ENCODE results near the gene TNNT2. TPM values are rescaled to one million over a fixed set of nuclear protein-coding genes. Genes with fewer than 3 reads are reported as not detected.

Gene TNNT2
- total RNA-seq, 1 donor from 2014 or later = 6.1 TPM

DNA sequence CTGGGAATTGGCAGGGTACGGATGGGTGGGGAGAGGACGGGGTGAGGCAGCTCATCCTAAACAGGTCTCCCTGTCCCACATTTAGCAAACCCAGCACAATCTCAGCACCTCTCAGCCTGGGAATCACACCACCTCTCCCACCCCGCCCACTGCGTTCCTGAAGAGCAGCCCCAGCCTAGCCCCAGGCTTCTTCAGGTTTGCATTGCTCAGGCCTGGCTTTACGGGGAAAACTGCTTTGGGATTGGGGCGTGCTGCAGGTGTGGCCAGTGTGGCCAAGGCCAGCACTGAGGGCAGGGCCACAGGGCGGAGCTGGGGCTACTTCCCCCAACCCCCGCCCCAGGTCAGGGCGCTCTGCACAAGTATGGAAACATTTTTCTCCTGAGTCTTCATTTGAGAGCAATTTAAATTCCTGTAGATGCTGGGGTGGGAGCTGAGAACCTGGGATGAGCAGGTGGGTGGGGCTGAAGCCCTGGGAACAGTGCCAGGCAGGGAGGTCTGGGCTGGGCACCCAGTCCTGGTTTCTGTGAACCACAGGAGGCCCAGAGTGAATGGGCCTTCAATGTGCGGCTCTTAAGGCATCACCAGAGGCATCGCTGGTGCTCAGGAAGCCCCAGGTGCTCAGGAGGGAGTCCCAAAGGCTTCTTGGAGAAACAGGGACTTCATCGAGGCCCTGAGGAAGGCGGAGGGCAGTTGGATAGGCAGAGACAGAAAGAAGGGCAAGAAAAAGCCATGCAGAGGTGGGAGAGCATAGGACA, 24.1 kb downstream of the TNNT2 start:
- no peak overlapping the region for H3K4me3 Mint-ChIP-seq (ENCODE audit: unreplicated experiment)
- H3K9me3 ChIP-seq (ENCODE audit: insufficient read depth, low read depth, low read length) = no peaks in the 10 kb centered on the region
- FAIRE-seq (no peak), DNase-seq (ENCODE audit: low read depth) (no peak)
- H3K4me1 Mint-ChIP-seq (ENCODE audit: low read depth, unreplicated experiment) = peaks cover 2% of the 10 kb centered on the region
- no peaks in the 10 kb centered on the region for H3K4me1 ChIP-seq (ENCODE audit: insufficient read depth, low read length)
- H3K4me2 ChIP-seq (ENCODE audit: low read length) = no peak overlapping the region
- H3K4me3 ChIP-seq (ENCODE audit: insufficient read depth, low read depth, low read length) = no peak overlapping the region
- H3K27me3 Mint-ChIP-seq (ENCODE audit: low read depth, unreplicated experiment) = peaks cover 54% of the 10 kb centered on the region
- H4K20me1 ChIP-seq (ENCODE audit: insufficient read depth, low read length) = no peaks in the 10 kb centered on the region
- H3K79me2 ChIP-seq (ENCODE audit: insufficient read depth, low read length) = no peaks in the 10 kb centered on the region
- H3K27me3 ChIP-seq (ENCODE audit: insufficient read depth, low read length) = peaks cover 18% of the 10 kb centered on the region
- peaks cover 4% of the 10 kb centered on the region for H3K36me3 Mint-ChIP-seq (ENCODE audit: low read depth, unreplicated experiment)
- H3K36me3 ChIP-seq (ENCODE audit: insufficient read depth, low read length) = no peaks in the 10 kb centered on the region
- H3K9me3 Mint-ChIP-seq (ENCODE audit: unreplicated experiment) = no peaks in the 10 kb centered on the region
- no peak for TF ChIP-seq EZH2 (IDR thresholded peaks at IDR 0.05; ENCODE audit: insufficient read depth, low read length)
- TF ChIP-seq, protein P1, sequence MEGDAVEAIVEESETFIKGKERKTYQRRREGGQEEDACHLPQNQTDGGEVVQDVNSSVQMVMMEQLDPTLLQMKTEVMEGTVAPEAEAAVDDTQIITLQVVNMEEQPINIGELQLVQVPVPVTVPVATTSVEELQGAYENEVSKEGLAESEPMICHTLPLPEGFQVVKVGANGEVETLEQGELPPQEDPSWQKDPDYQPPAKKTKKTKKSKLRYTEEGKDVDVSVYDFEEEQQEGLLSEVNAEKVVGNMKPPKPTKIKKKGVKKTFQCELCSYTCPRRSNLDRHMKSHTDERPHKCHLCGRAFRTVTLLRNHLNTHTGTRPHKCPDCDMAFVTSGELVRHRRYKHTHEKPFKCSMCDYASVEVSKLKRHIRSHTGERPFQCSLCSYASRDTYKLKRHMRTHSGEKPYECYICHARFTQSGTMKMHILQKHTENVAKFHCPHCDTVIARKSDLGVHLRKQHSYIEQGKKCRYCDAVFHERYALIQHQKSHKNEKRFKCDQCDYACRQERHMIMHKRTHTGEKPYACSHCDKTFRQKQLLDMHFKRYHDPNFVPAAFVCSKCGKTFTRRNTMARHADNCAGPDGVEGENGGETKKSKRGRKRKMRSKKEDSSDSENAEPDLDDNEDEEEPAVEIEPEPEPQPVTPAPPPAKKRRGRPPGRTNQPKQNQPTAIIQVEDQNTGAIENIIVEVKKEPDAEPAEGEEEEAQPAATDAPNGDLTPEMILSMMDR (IDR thresholded peaks at IDR 0.05; ENCODE audit: insufficient read depth, low read depth, low read length) = no peak
- no peak overlapping the region for H3K27ac Mint-ChIP-seq (ENCODE audit: unreplicated experiment)
- no peak overlapping the region for H3K9ac ChIP-seq (ENCODE audit: low read length)
- no peak overlapping the region for H2AFZ ChIP-seq (ENCODE audit: low read depth, low read length)
- H3K27ac ChIP-seq (ENCODE audit: low read depth, low read length) = no peak overlapping the region

DNA sequence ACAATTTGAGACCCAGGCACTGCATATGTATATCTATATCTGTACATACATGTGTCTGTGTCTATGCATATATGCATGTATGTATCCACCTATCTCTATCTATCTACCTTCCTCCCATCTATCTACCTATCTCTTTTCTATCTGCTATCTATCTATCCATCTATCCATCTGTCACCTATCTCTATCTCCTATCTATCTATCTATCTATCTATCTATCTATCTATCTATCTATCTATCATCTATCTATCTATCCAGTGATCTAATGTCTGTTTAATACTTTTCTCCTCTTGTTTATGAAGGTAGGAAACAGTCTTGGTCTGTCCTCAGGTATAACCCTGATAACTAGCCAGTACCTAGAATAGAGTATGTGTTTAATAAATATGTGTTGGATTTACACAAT, 25.9 kb downstream of the TNNT2 start:
- no peaks in the 10 kb centered on the region for H4K20me1 ChIP-seq (ENCODE audit: insufficient read depth, low read length)
- peaks cover 57% of the 10 kb centered on the region for H3K27me3 Mint-ChIP-seq (ENCODE audit: low read depth, unreplicated experiment)
- peaks cover 4% of the 10 kb centered on the region for H3K36me3 Mint-ChIP-seq (ENCODE audit: low read depth, unreplicated experiment)
- H3K36me3 ChIP-seq (ENCODE audit: insufficient read depth, low read length) = no peaks in the 10 kb centered on the region
- no peaks in the 10 kb centered on the region for H3K9me3 ChIP-seq (ENCODE audit: insufficient read depth, low read depth, low read length)
- no peaks in the 10 kb centered on the region for H3K9me3 Mint-ChIP-seq (ENCODE audit: unreplicated experiment)
- H2AFZ ChIP-seq (ENCODE audit: low read depth, low read length) = no peak overlapping the region
- no peak overlapping the region for H3K4me2 ChIP-seq (ENCODE audit: low read length)
- H3K4me1 ChIP-seq (ENCODE audit: insufficient read depth, low read length) = no peaks in the 10 kb centered on the region
- H3K79me2 ChIP-seq (ENCODE audit: insufficient read depth, low read length) = no peaks in the 10 kb centered on the region
- no peak overlapping the region for H3K27ac ChIP-seq (ENCODE audit: low read depth, low read length)
- H3K9ac ChIP-seq (ENCODE audit: low read length) = no peak overlapping the region
- H3K27me3 ChIP-seq (ENCODE audit: insufficient read depth, low read length) = peaks cover 25% of the 10 kb centered on the region
- TF ChIP-seq EZH2 (IDR thresholded peaks at IDR 0.05; ENCODE audit: insufficient read depth, low read length) = no peak
- TF ChIP-seq, protein P1 (IDR thresholded peaks at IDR 0.05; ENCODE audit: insufficient read depth, low read depth, low read length) = no peak
- DNase-seq (ENCODE audit: low read depth) (no peak), FAIRE-seq (no peak)
- no peak overlapping the region for H3K4me3 Mint-ChIP-seq (ENCODE audit: unreplicated experiment)
- H3K27ac Mint-ChIP-seq (ENCODE audit: unreplicated experiment) = no peak overlapping the region
- no peak overlapping the region for H3K4me3 ChIP-seq (ENCODE audit: insufficient read depth, low read depth, low read length)
- peaks cover 1% of the 10 kb centered on the region for H3K4me1 Mint-ChIP-seq (ENCODE audit: low read depth, unreplicated experiment)

DNA sequence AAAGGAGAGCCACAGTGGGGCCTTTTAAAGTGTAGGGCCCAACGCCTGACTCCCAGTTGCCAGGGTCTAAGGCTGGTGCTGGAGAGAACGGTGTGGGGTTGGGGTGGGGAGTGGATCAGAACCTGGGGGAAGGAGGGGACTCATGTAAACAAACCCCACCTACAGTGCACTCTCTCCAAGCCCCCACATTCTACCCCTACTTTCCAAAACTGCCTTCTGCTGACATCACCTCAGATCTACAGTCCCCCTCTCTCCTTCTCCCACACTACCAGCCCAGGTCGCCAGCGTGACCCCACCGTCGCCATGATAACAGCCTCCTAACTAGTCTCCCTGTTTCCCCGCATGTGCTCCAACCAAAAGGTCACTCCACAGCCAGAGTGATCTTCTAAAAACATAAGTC, 26.6 kb downstream of the TNNT2 start:
- Histone ChIP-seq H3K36me3 (ENCODE audit: insufficient read depth, low read length) (no peaks in the 10 kb centered on the region), H3K4me2 (ENCODE audit: low read length) (no peak overlapping the region), H3K9me3 (ENCODE audit: insufficient read depth, low read depth, low read length) (no peaks in the 10 kb centered on the region), H3K4me1 (ENCODE audit: insufficient read depth, low read length) (no peaks in the 10 kb centered on the region), H4K20me1 (ENCODE audit: insufficient read depth, low read length) (no peaks in the 10 kb centered on the region), H2AFZ (ENCODE audit: low read depth, low read length) (no peak overlapping the region), H3K27ac (ENCODE audit: low read depth, low read length) (no peak overlapping the region), H3K4me3 (ENCODE audit: insufficient read depth, low read depth, low read length) (no peak overlapping the region), H3K27me3 (ENCODE audit: insufficient read depth, low read length) (peaks cover 23% of the 10 kb centered on the region), H3K9ac (ENCODE audit: low read length) (no peak overlapping the region), H3K79me2 (ENCODE audit: insufficient read depth, low read length) (no peaks in the 10 kb centered on the region)
- no peak overlapping the region for H3K4me3 Mint-ChIP-seq (ENCODE audit: unreplicated experiment)
- FAIRE-seq (no peak), DNase-seq (ENCODE audit: low read depth) (no peak)
- peaks cover 51% of the 10 kb centered on the region for H3K27me3 Mint-ChIP-seq (ENCODE audit: low read depth, unreplicated experiment)
- no peak overlapping the region for H3K27ac Mint-ChIP-seq (ENCODE audit: unreplicated experiment)
- TF ChIP-seq, protein P1 (IDR thresholded peaks at IDR 0.05; ENCODE audit: insufficient read depth, low read depth, low read length) = no peak
- TF ChIP-seq EZH2 (IDR thresholded peaks at IDR 0.05; ENCODE audit: insufficient read depth, low read length) = no peak
- H3K4me1 Mint-ChIP-seq (ENCODE audit: low read depth, unreplicated experiment) = peaks cover 3% of the 10 kb centered on the region
- H3K9me3 Mint-ChIP-seq (ENCODE audit: unreplicated experiment) = no peaks in the 10 kb centered on the region
- H3K36me3 Mint-ChIP-seq (ENCODE audit: low read depth, unreplicated experiment) = peaks cover 4% of the 10 kb centered on the region
